Keratinocyte (primary cell): ENCODE data around the gene PEAK3.

Experiments used
- EZH2 ChIP-seq: IDR thresholded peaks from one replicate; pipeline ENCODE4 v1.6.1; 2012; ENCODE audit warnings: inconsistent platforms, mild to moderate bottlenecking, low read length, moderate library complexity
- TF ChIP-seq, protein P1 (sequence below), 3 experiments: IDR thresholded peaks in 1 of 3; conservative IDR thresholded peaks in 1 of 3; optimal IDR thresholded peaks in 1 of 3; 2 replicates in 2 of 3; 3 replicates in 1 of 3; pipeline versions ENCODE3 to v1.5.1; 2011; ENCODE audit warnings: low read length in 3 of 3, mild to moderate bottlenecking in 3 of 3, moderate library complexity in 2 of 3, control low read depth in 1 of 3, inconsistent platforms in 1 of 3; ENCODE audit not compliant: insufficient read depth in 2 of 3; ENCODE audit errors: extremely low read depth in 1 of 3

DNA sequence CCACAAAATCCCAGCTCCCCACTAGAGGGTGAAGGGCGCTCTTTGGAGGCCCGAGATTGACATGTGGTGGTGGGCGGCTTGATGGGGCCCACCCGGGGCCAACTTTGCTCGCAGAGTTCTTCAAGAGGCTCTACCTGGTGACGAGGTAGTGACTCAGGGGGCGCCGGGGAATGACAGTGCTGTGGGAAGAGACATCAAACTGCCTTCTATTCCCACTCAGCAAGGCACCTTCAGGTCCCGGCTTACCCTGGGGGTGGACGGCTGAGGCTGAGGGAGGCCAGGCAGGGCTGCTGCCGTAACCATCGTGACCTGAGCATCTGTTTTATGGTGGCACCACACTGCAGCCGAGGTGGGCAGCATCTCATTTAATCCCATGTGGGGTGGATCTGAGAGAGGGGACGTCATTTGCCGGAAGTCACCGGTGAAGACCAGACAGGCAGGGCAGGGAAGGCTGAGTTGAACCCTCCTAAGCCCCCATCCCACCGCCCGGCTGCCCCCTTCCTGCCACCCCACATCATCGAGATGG is 24.4 kb upstream of the PEAK3 start:
- TF ChIP-seq, protein P1, sequence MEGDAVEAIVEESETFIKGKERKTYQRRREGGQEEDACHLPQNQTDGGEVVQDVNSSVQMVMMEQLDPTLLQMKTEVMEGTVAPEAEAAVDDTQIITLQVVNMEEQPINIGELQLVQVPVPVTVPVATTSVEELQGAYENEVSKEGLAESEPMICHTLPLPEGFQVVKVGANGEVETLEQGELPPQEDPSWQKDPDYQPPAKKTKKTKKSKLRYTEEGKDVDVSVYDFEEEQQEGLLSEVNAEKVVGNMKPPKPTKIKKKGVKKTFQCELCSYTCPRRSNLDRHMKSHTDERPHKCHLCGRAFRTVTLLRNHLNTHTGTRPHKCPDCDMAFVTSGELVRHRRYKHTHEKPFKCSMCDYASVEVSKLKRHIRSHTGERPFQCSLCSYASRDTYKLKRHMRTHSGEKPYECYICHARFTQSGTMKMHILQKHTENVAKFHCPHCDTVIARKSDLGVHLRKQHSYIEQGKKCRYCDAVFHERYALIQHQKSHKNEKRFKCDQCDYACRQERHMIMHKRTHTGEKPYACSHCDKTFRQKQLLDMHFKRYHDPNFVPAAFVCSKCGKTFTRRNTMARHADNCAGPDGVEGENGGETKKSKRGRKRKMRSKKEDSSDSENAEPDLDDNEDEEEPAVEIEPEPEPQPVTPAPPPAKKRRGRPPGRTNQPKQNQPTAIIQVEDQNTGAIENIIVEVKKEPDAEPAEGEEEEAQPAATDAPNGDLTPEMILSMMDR (optimal IDR thresholded peaks at IDR 0.05 in 1 of 3, IDR thresholded peaks at IDR 0.05 in 1 of 3, conservative IDR thresholded peaks at IDR 0.05 in 1 of 3; ENCODE audit: extremely low read depth in 1 of 3, insufficient read depth in 2 of 3, low read length in 3 of 3): no peak
- no peak for TF ChIP-seq EZH2
